ENCODE data around the gene VDR.

GRCh38 chr12:47877081-47877480, 27.7 kb downstream of the VDR start:
- no peak for TF ChIP-seq ZFX (IDR thresholded peaks at IDR 0.05)
- TF ChIP-seq CTCF (conservative IDR thresholded peaks at IDR 0.05): no peak

All from C4-2B (cell line).